Measurements from ENCODE around the gene C16orf87.

GRCh38 chr16:46783800-46784199, 47.2 kb downstream of the C16orf87 start:
- no peak for TF ChIP-seq CTCF (IDR thresholded peaks at IDR 0.05)
- no peak for TF ChIP-seq EZH2 (IDR thresholded peaks at IDR 0.05; ENCODE audit: borderline replicate concordance, insufficient read depth, low read depth, low read length, poor library complexity, severe bottlenecking)

Measured in B cell (primary cell).